ENCODE data around the gene RXFP4.

The RXFP4 gene

GRCh38 chr1:155954645-155955044, 13.2 kb downstream of the RXFP4 start:
- H3K36me3 ChIP-seq, result peaks cover 99% of the 10 kb centered on the region
- TF ChIP-seq, protein P1, sequence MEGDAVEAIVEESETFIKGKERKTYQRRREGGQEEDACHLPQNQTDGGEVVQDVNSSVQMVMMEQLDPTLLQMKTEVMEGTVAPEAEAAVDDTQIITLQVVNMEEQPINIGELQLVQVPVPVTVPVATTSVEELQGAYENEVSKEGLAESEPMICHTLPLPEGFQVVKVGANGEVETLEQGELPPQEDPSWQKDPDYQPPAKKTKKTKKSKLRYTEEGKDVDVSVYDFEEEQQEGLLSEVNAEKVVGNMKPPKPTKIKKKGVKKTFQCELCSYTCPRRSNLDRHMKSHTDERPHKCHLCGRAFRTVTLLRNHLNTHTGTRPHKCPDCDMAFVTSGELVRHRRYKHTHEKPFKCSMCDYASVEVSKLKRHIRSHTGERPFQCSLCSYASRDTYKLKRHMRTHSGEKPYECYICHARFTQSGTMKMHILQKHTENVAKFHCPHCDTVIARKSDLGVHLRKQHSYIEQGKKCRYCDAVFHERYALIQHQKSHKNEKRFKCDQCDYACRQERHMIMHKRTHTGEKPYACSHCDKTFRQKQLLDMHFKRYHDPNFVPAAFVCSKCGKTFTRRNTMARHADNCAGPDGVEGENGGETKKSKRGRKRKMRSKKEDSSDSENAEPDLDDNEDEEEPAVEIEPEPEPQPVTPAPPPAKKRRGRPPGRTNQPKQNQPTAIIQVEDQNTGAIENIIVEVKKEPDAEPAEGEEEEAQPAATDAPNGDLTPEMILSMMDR (IDR thresholded peaks at IDR 0.05), result no peak

DNA sequence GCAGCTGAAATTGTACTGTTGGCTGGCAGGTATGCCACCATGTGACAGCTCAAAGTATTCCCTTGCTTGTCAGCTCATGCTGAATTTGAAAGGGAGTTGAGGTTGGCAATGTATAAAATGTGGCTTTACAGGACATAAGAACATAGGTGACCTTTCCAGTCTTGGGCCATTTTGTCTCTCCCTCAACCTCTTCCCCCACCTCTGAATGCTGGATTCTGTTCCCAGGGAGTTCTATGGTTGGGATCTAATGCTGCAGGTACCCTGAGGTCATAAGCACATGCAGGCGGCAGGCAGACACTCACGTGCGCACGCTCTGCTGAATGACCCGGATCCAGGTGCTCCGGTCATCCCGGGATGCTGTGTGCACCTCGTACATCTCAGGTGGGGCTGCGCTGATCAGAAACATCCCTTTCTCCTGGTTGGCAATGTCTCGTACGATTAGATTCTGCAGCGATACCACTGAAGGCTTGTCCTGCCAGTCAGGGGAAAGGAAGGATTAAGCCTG, 16.0 kb downstream of the RXFP4 start:
- TF ChIP-seq, protein P1 (IDR thresholded peaks at IDR 0.05), result no peak
- H3K9me3 ChIP-seq, result peaks cover 1% of the 10 kb centered on the region
- H3K36me3 ChIP-seq, result peaks cover 99% of the 10 kb centered on the region
- no peak overlapping the region for H3K4me3 ChIP-seq (ENCODE audit: low read depth in 1 of 2, low read length in 1 of 2)
- H3K27me3 ChIP-seq, result no peaks in the 10 kb centered on the region
- H3K27ac ChIP-seq, result peak overlapping the region; percentile 45
- peaks cover 18 to 21% of the 10 kb centered on the region in 2 experiments for H3K4me1 ChIP-seq (ENCODE audit: control insufficient read depth in 1 of 2, insufficient read depth in 1 of 2, low read depth in 1 of 2, low read length in 1 of 2)

More at GRCh38 chr1:155954645-155955044, 13.2 kb downstream of the RXFP4 start:
- Histone ChIP-seq H3K4me1 (ENCODE audit: control insufficient read depth in 1 of 2, insufficient read depth in 1 of 2, low read depth in 1 of 2, low read length in 1 of 2) (no peaks in the 10 kb centered on the region), H3K27me3 (no peaks in the 10 kb centered on the region), H3K9me3 (peaks cover 12% of the 10 kb centered on the region), H3K4me3 (ENCODE audit: low read depth in 1 of 2, low read length in 1 of 2) (no peak overlapping the region), H3K27ac (peak overlapping the region; percentile 24)

- TF ChIP-seq, protein P1 (IDR thresholded peaks at IDR 0.05), result no peak
- Histone ChIP-seq H3K36me3 (peaks cover 99% of the 10 kb centered on the region), H3K27ac (peak overlapping the region; percentile 74), H3K4me3 (ENCODE audit: low read depth in 1 of 2, low read length in 1 of 2) (no peak overlapping the region), H3K9me3 (no peaks in the 10 kb centered on the region), H3K4me1 (ENCODE audit: control insufficient read depth in 1 of 2, insufficient read depth in 1 of 2, low read depth in 1 of 2, low read length in 1 of 2) (peaks cover 23 to 27% of the 10 kb centered on the region in 2 experiments), H3K27me3 (no peaks in the 10 kb centered on the region)
Observed at GRCh38 chr1:155960081-155960745, 18.8 kb downstream of the RXFP4 start.

DNA sequence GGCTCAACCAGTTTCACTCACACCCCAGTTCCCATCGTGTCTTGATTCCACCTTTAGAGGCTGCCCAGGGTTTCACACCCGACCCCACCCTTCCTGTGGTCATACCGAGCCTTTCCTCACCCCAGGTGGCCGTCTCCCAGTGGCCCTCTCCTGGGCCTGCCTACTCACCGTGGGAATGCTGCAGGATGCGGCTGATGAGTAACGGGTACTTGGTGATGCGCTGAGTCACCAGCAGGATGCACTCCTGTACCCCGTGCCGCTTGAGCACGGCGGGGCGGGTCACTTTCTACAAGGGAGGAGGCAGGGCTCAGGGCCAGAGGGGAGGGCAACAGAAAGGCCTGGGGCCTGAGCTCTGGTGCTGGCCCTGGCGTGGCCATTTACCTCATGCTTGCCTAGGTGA, 20.5 kb downstream of the RXFP4 start:
- TF ChIP-seq, protein P1 (IDR thresholded peaks at IDR 0.05), result peak; percentile 23
- H3K27me3 ChIP-seq, result no peaks in the 10 kb centered on the region
- H3K36me3 ChIP-seq, result peaks cover 99% of the 10 kb centered on the region
- H3K27ac ChIP-seq, result peak overlapping the region; percentile 74
- H3K9me3 ChIP-seq, result no peaks in the 10 kb centered on the region
- H3K4me3 ChIP-seq (ENCODE audit: low read depth in 1 of 2, low read length in 1 of 2), result no peak overlapping the region
- H3K4me1 ChIP-seq (ENCODE audit: control insufficient read depth in 1 of 2, insufficient read depth in 1 of 2, low read depth in 1 of 2, low read length in 1 of 2), result peaks cover 29 to 33% of the 10 kb centered on the region in 2 experiments

DNA sequence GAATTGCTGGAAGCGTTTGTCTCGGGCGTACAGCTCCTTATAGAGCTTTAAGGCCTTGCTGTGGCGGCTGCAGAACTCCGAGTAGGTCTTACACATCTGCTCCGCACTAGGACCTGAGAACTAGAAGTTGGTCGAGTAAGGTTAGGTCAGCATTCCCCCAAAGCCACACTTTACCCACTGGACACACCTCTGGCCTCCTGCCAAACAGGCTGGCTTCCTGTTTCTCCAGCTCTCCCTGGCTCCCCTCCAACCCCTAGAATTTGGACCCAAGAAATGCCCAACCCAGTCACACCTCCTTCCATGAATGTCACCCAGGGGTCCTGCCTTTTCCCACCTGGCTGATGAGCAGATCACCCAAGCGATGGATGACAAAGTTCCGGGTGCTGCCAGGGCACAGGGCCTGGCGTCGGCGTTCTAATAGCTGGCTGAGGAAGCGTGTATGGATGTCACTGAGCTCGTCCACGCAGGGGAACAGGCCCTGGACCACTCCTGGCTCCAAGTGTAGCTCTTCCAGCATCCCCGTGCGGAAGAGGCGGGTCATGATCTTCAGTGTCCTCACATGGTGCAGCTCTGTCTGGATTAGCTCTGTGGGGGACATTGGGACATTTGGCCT, 21.3 kb downstream of the RXFP4 start:
- Histone ChIP-seq H3K4me3 (ENCODE audit: low read depth in 1 of 2, low read length in 1 of 2) (no peak overlapping the region), H3K27me3 (no peaks in the 10 kb centered on the region), H3K9me3 (no peaks in the 10 kb centered on the region), H3K36me3 (peaks cover 99% of the 10 kb centered on the region), H3K27ac (peak overlapping the region; percentile 74), H3K4me1 (ENCODE audit: control insufficient read depth in 1 of 2, insufficient read depth in 1 of 2, low read depth in 1 of 2, low read length in 1 of 2) (peaks cover 37 to 40% of the 10 kb centered on the region in 2 experiments)
- TF ChIP-seq, protein P1 (IDR thresholded peaks at IDR 0.05), result no peak

Measured in neutrophil (primary cell).